ENCODE measurements around the gene PTBP1. TPM values are rescaled to one million over a fixed set of nuclear protein-coding genes. Genes with fewer than 3 reads are reported as not detected.

The PTBP1 gene
- total RNA-seq, 1 experiment from 2014 or later: 481 TPM

- Histone ChIP-seq H3K27me3 (ENCODE audit: control insufficient read depth, insufficient read depth, low read length) (no peaks in the 10 kb centered on the region), H3K36me3 (replicated peaks; ENCODE audit: control insufficient read depth, insufficient read depth, low read length) (no peaks in the 10 kb centered on the region), H3K4me3 (ENCODE audit: insufficient read depth, low read depth, low read length) (no peak overlapping the region)
- no peak for DNase-seq
These were observed 33.4 kb upstream of the PTBP1 start for GRCh38 chr19:763869-764268.

GRCh38 chr19:764301-764700 is 33.0 kb upstream of the PTBP1 start:
- DNase-seq: no peak
- no peak overlapping the region for H3K4me3 ChIP-seq (ENCODE audit: insufficient read depth, low read depth, low read length)
- H3K27me3 ChIP-seq (ENCODE audit: control insufficient read depth, insufficient read depth, low read length): no peaks in the 10 kb centered on the region
- no peaks in the 10 kb centered on the region for H3K36me3 ChIP-seq (replicated peaks; ENCODE audit: control insufficient read depth, insufficient read depth, low read length)

- no peaks in the 10 kb centered on the region for H3K27me3 ChIP-seq (ENCODE audit: control insufficient read depth, insufficient read depth, low read length)
- no peak overlapping the region for H3K4me3 ChIP-seq (ENCODE audit: insufficient read depth, low read depth, low read length)
- H3K36me3 ChIP-seq (replicated peaks; ENCODE audit: control insufficient read depth, insufficient read depth, low read length): no peaks in the 10 kb centered on the region
- no peak for DNase-seq
These were observed 32.0 kb upstream of the PTBP1 start for GRCh38 chr19:765179-765738.

- Histone ChIP-seq H3K27me3 (ENCODE audit: control insufficient read depth, insufficient read depth, low read length) (no peaks in the 10 kb centered on the region), H3K36me3 (replicated peaks; ENCODE audit: control insufficient read depth, insufficient read depth, low read length) (no peaks in the 10 kb centered on the region), H3K4me3 (ENCODE audit: insufficient read depth, low read depth, low read length) (no peak overlapping the region)
- no peak for DNase-seq
These were observed 28.8 kb upstream of the PTBP1 start for GRCh38 chr19:768424-768823.

- DNase-seq: no peak
- no peak overlapping the region for H3K4me3 ChIP-seq (ENCODE audit: insufficient read depth, low read depth, low read length)
- H3K36me3 ChIP-seq (replicated peaks; ENCODE audit: control insufficient read depth, insufficient read depth, low read length): no peaks in the 10 kb centered on the region
- no peaks in the 10 kb centered on the region for H3K27me3 ChIP-seq (ENCODE audit: control insufficient read depth, insufficient read depth, low read length)
These were observed 27.6 kb upstream of the PTBP1 start for GRCh38 chr19:769616-770015.

- no peaks in the 10 kb centered on the region for H3K27me3 ChIP-seq (ENCODE audit: control insufficient read depth, insufficient read depth, low read length)
- H3K4me3 ChIP-seq (ENCODE audit: insufficient read depth, low read depth, low read length): no peak overlapping the region
- peak; percentile 76 for DNase-seq
- no peaks in the 10 kb centered on the region for H3K36me3 ChIP-seq (replicated peaks; ENCODE audit: control insufficient read depth, insufficient read depth, low read length)
These were observed 25.9 kb upstream of the PTBP1 start for GRCh38 chr19:771332-771785.

- H3K36me3 ChIP-seq (replicated peaks; ENCODE audit: control insufficient read depth, insufficient read depth, low read length): no peaks in the 10 kb centered on the region
- H3K27me3 ChIP-seq (ENCODE audit: control insufficient read depth, insufficient read depth, low read length): no peaks in the 10 kb centered on the region
- no peak overlapping the region for H3K4me3 ChIP-seq (ENCODE audit: insufficient read depth, low read depth, low read length)
- no peak for DNase-seq
These were observed 25.2 kb upstream of the PTBP1 start for GRCh38 chr19:772063-772462.

- DNase-seq: peak; percentile 84
- no peaks in the 10 kb centered on the region for H3K27me3 ChIP-seq (ENCODE audit: control insufficient read depth, insufficient read depth, low read length)
- H3K4me3 ChIP-seq (ENCODE audit: insufficient read depth, low read depth, low read length): no peak overlapping the region
- no peaks in the 10 kb centered on the region for H3K36me3 ChIP-seq (replicated peaks; ENCODE audit: control insufficient read depth, insufficient read depth, low read length)
These were observed 24.4 kb upstream of the PTBP1 start for GRCh38 chr19:772730-773436.

GRCh38 chr19:776549-776948 is 20.7 kb upstream of the PTBP1 start:
- Histone ChIP-seq H3K27me3 (ENCODE audit: control insufficient read depth, insufficient read depth, low read length) (no peaks in the 10 kb centered on the region), H3K4me3 (ENCODE audit: insufficient read depth, low read depth, low read length) (no peak overlapping the region), H3K36me3 (replicated peaks; ENCODE audit: control insufficient read depth, insufficient read depth, low read length) (no peaks in the 10 kb centered on the region)
- DNase-seq: no peak

- DNase-seq: peak; percentile 58
- Histone ChIP-seq H3K27me3 (ENCODE audit: control insufficient read depth, insufficient read depth, low read length) (no peaks in the 10 kb centered on the region), H3K36me3 (replicated peaks; ENCODE audit: control insufficient read depth, insufficient read depth, low read length) (no peaks in the 10 kb centered on the region), H3K4me3 (ENCODE audit: insufficient read depth, low read depth, low read length) (no peak overlapping the region)
These were observed 18.2 kb upstream of the PTBP1 start for GRCh38 chr19:778910-779653.

- no peak for DNase-seq
- Histone ChIP-seq H3K36me3 (replicated peaks; ENCODE audit: control insufficient read depth, insufficient read depth, low read length) (no peaks in the 10 kb centered on the region), H3K4me3 (ENCODE audit: insufficient read depth, low read depth, low read length) (no peak overlapping the region), H3K27me3 (ENCODE audit: control insufficient read depth, insufficient read depth, low read length) (no peaks in the 10 kb centered on the region)
These were observed 16.3 kb upstream of the PTBP1 start for GRCh38 chr19:780935-781334.

- Histone ChIP-seq H3K4me3 (ENCODE audit: insufficient read depth, low read depth, low read length) (peak overlapping the region; percentile 16), H3K27me3 (ENCODE audit: control insufficient read depth, insufficient read depth, low read length) (no peaks in the 10 kb centered on the region), H3K36me3 (replicated peaks; ENCODE audit: control insufficient read depth, insufficient read depth, low read length) (no peaks in the 10 kb centered on the region)
- no peak for DNase-seq
These were observed 15.5 kb upstream of the PTBP1 start for GRCh38 chr19:781800-782184.

GRCh38 chr19:782185-782877 is 14.9 kb upstream of the PTBP1 start:
- H3K36me3 ChIP-seq (replicated peaks; ENCODE audit: control insufficient read depth, insufficient read depth, low read length): no peaks in the 10 kb centered on the region

GRCh38 chr19:782878-783668 is 14.2 kb upstream of the PTBP1 start:
- no peaks in the 10 kb centered on the region for H3K36me3 ChIP-seq (replicated peaks; ENCODE audit: control insufficient read depth, insufficient read depth, low read length)
- no peak for DNase-seq
- H3K4me3 ChIP-seq (ENCODE audit: insufficient read depth, low read depth, low read length): peak overlapping the region; percentile 11
- no peaks in the 10 kb centered on the region for H3K27me3 ChIP-seq (ENCODE audit: control insufficient read depth, insufficient read depth, low read length)

More at GRCh38 chr19:782185-782877, 14.9 kb upstream of the PTBP1 start:
- H3K4me3 ChIP-seq (ENCODE audit: insufficient read depth, low read depth, low read length): peak overlapping the region; percentile 16
- DNase-seq: peak; percentile 90
- H3K27me3 ChIP-seq (ENCODE audit: control insufficient read depth, insufficient read depth, low read length): no peaks in the 10 kb centered on the region

Measured in H7 (cell line).